NCI-H2196 (cell line): ENCODE measurements around the gene WWC1.
"Not testable (repeated sequence)": the region's sequence is repeated elsewhere in the genome, so short reads cannot be mapped to it uniquely, and the experiment has no call there.

Experiments
- DNase-seq: peaks from one replicate; lab custom pipeline; 2025; ENCODE audit not compliant: unreplicated experiment; lab: John Stamatoyannopoulos, UW

The WWC1 gene

GRCh38 chr5:168328814-168329213 lies 37.4 kb downstream of the WWC1 start:
- DNase-seq, result peak; percentile 76

GRCh38 chr5:168329302-168329701 lies 37.9 kb downstream of the WWC1 start:
- no peak for DNase-seq

GRCh38 chr5:168332042-168332441 lies 40.6 kb downstream of the WWC1 start:
- no peak for DNase-seq

- DNase-seq, result no peak
These were observed 42.8 kb downstream of the WWC1 start for GRCh38 chr5:168334280-168334679.

GRCh38 chr5:168334695-168335094 lies 43.2 kb downstream of the WWC1 start:
- DNase-seq, result no peak

GRCh38 chr5:168337361-168337760 lies 45.9 kb downstream of the WWC1 start:
- DNase-seq, result no peak

- no peak for DNase-seq
These were observed 47.8 kb downstream of the WWC1 start for GRCh38 chr5:168339109-168339771.

GRCh38 chr5:168339772-168340140 lies 48.3 kb downstream of the WWC1 start:
- not testable (repeated sequence) for DNase-seq

GRCh38 chr5:168340487-168340886 lies 49.0 kb downstream of the WWC1 start:
- no peak for DNase-seq

- no peak for DNase-seq
These were observed 49.7 kb downstream of the WWC1 start for GRCh38 chr5:168341178-168341577.

- DNase-seq, result no peak
These were observed 50.8 kb downstream of the WWC1 start for GRCh38 chr5:168342151-168342825.

GRCh38 chr5:168342985-168343384 lies 51.5 kb downstream of the WWC1 start:
- no peak for DNase-seq

GRCh38 chr5:168346417-168346816 lies 55.0 kb downstream of the WWC1 start:
- no peak for DNase-seq

- DNase-seq, result no peak
These were observed 56.1 kb downstream of the WWC1 start for GRCh38 chr5:168347368-168348083.

- no peak for DNase-seq
These were observed 56.6 kb downstream of the WWC1 start for GRCh38 chr5:168348084-168348414.

- no peak for DNase-seq
These were observed 58.9 kb downstream of the WWC1 start for GRCh38 chr5:168350315-168350714.

GRCh38 chr5:168353216-168353957 lies 61.9 kb downstream of the WWC1 start:
- no peak for DNase-seq

GRCh38 chr5:168354397-168354796 lies 63.0 kb downstream of the WWC1 start:
- no peak for DNase-seq

GRCh38 chr5:168356171-168356570 lies 64.7 kb downstream of the WWC1 start:
- DNase-seq, result no peak

GRCh38 chr5:168356592-168356991 lies 65.1 kb downstream of the WWC1 start:
- DNase-seq, result no peak

- no peak for DNase-seq
These were observed 66.4 kb downstream of the WWC1 start for GRCh38 chr5:168357876-168358275.
